Occipital lobe (tissue), 2 donors: ENCODE results near the gene C16orf86. TPM values are rescaled to one million over a fixed set of nuclear protein-coding genes. Genes with fewer than 3 reads are reported as not detected.

Experiments
- DNase-seq: peaks from one replicate; lab custom pipeline; 2025; lab: John Stamatoyannopoulos, UW
- total RNA-seq: library from RNA; depleted of rRNA; stranded (reverse); fragments of >200 nt; gene quantifications from one replicate; pipeline ENCODE4 v1.2.3, GENCODE V29; 2014

Gene C16orf86
- total RNA-seq, 1 donor from 2014 or later: 3.1 TPM

DNA sequence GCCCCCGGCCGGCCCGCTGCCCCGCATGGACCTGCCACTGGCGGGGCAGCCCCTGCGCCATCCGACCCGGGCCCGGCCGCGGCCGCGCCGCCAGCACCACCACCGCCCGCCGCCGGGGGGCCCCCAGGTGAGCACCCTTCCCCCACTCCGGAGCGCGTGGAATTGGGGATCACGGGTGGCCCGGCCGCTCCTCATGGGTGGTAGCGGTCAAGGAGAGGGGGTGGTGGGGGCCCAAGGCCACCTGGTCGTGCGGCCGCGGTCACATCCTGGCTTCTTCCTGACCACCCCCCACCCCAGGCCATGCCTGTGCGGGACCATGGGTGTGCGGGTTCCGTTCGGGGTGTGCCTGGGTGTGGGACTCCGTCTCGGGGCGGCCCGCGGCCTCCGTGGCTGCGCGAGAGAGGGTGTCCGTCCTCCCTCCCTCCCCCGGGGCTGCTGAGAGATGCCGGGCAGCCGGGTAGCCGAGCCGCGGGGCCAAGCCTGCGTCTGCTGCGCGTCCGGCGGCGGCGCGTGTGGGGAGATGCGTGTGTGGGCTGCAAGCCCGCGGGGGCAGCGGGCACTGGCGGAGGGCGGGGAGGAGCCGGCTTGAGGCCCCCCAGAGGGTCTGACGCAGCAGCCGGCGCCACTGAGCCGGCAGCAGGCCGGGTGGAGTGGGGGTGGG, 13.4 kb upstream of the C16orf86 start:
- DNase-seq: no peak

DNA sequence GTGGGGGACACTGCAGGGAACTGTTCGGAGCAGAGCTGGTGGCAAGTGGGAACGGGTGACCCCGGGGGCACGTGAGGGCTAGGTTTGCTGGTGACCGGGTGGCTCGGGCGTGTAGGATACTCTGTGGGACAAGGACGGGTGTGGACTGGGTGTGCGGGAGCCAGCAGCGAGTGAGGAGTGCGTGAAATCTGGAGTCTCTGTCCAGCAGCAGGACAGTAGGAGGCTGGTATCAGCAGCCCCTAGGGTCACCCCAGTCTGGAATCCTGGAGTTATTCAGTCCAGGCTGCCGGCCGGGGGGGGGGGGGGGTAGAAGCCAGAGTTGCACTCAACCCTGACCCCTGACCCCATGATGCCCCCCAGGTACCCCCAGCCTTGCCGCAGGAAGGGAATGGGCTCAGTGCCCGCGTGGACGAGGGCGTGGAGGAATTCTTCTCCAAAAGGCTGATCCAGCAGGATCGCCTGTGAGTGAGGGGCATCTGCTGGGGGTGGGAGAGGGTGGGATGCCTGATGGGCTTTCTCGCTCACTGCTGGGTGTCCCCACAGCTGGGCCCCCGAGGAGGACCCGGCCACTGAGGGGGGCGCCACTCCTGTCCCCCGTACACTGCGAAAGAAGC, 12.7 kb upstream of the C16orf86 start:
- DNase-seq: no peak

DNA sequence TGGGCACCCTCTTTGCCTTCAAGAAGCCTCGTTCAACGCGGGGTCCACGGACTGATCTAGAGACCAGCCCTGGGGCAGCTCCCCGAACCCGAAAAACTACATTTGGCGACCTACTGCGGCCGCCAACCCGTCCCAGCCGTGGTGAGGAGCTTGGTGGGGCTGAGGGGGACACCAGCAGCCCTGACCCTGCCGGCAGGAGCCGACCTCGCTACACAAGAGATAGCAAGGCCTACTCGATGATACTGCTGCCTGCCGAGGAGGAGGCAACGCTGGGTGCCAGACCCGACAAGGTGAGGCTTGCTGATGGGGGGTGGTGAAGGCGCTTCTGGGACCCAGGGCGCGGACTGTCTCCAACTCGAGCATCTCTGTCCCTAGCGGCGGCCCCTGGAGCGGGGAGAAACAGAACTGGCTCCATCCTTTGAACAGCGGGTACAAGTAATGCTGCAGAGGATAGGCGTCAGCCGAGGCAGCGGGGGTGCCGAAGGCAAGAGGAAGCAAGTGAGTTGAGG, 12.2 kb upstream of the C16orf86 start:
- no peak for DNase-seq

DNA sequence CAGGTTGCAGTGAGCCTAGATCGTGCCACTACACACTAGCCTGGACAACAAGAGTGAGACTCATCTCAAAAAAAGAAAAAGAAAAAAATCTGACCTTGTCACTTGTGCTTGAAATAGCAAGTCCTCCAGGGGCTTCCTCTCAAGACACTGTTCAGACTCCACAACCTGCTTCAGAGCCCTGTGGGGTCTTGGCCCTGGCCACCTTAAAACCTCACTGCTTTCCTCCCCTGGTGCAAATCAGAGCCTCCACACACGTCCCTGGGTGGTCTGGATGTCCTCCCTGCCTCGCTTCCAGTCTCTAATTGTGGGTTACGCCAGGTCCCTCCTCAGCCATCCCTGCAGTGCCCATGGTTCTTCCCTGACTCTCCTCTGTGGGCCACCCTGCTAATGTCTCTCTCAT, 11.3 kb upstream of the C16orf86 start:
- DNase-seq: no peak

DNA sequence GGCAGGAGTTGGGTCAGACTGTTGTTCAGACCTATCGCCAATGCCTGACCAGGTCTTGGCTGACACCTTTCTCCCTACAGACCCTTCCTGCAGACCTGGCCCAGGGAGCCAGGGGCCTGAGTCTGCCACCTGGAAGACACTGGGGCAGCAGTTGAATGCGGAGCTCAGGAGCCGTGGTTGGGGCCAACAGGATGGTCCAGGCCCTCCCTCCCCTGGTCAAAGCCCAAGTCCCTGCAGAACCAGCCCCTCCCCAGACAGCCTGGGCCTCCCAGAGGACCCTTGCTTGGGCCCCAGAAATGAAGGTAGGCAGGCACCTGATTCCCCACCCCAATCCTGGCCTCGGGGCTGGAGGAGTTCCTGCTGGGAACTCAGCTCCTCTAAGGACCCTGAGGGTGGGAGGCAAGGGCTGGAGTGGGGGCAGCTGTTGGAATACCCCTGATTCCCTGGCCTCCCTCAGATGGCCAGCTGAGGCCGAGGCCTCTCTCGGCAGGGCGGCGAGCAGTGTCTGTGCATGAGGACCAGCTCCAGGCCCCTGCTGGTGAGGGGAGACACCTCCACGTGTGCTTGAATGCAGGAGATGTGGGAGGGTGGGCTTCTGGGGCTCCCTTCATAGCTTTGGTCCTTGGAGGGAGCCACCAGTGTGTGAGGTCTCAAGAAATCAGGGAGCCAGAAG, 10.1 kb upstream of the C16orf86 start:
- DNase-seq: no peak

DNA sequence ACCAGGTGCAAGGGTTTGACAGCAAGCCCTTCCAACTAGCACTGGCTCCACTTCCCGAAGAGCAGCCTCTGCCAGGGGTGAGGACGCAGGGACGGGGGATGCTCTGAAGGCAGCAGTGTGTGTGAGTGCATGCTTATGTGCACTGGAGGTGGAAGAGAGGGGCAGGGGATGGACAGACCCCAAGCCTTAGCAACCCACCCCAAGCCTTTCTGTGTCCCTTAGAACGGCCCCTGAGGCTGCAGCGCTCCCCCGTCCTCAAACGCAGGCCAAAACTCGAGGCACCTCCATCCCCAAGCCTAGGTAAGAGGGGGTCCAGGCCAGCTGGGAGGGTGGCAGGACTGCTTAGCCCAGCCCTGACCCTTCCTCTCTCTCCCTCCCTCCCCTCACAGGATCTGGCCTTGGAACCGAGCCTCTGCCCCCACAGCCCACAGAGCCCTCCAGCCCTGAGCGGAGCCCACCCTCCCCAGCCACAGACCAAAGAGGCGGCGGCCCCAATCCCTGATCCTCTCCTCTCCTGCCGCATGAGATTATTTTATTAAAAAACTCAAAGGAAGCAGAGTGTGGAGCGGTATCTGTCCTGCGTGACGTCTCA, 9.5 kb upstream of the C16orf86 start:
- DNase-seq: no peak

DNA sequence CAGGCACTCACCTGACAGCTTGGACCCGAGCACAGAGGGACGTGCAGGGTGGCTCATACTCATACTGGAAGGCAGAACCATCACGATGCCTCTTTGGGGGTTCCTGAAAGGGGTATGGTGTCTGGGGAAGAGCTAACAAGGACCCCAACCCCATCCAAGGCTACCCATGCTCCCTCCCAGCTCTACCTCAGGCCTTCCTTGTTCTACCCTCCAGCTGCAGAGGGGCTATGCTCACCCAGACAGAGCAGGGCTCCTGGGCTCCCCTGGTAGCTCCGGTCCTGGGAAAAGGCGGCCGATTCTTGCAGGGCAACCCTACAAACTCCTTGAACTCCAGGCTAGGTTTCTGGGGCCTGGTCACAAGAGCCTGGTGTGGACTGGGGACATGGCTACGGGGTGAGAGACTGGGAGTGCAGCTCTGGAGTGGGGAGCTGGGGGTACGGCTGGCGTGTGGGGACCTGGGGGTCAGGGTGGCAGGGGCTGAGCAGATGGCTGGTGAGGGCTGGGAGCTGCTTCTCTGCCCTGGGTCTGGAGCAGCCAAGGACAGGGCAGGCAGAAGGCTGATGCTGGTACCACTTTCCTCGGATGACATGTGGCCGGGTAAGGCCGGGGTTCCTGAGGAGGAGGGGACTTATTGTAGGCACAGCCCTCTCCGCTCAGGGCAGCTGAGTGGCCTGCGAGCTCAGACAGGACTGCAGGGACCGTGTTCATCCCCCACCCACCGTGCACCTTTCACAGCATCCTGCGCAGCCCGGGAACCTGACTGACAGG, 8.7 kb upstream of the C16orf86 start:
- DNase-seq: no peak

DNA sequence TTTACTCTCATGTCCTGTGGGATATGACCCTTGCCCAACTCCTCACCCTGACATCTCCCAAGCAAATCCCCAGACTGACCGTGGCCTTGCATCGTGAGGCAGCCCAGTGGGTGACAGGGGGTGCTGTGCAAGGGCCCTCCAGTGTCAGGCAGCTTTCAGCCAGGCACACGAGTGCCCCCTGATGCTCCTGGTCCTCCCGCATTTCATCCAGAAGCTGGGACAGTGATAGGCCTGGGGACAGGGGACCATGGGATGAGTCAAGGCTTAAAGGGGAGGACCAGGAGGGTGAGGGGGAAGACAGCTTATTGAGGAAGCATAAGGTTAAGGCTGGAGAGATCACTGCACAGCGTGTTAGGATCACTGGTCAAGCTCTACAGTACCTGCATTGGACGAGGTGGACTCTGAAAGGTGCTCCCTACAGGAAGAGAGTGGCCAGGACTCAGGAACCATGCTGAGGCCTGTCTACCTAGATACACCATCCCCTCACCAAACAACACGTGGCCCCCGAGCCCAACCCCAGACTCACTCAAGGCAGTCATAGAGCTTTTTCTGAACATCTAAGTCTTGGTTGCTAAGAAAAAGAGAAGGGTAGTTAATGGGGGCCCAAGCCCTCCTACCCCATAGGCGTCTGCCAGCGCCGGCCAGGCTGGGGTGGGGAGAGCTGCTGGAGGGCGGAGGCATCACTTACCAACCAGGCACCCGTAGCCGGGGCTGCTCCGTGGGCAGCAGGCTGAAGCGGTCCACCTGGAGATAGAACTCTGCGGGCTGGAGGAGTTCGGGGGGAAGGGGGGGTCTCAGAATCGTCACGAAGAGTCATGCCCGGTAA, 7.6 kb upstream of the C16orf86 start:
- no peak for DNase-seq

DNA sequence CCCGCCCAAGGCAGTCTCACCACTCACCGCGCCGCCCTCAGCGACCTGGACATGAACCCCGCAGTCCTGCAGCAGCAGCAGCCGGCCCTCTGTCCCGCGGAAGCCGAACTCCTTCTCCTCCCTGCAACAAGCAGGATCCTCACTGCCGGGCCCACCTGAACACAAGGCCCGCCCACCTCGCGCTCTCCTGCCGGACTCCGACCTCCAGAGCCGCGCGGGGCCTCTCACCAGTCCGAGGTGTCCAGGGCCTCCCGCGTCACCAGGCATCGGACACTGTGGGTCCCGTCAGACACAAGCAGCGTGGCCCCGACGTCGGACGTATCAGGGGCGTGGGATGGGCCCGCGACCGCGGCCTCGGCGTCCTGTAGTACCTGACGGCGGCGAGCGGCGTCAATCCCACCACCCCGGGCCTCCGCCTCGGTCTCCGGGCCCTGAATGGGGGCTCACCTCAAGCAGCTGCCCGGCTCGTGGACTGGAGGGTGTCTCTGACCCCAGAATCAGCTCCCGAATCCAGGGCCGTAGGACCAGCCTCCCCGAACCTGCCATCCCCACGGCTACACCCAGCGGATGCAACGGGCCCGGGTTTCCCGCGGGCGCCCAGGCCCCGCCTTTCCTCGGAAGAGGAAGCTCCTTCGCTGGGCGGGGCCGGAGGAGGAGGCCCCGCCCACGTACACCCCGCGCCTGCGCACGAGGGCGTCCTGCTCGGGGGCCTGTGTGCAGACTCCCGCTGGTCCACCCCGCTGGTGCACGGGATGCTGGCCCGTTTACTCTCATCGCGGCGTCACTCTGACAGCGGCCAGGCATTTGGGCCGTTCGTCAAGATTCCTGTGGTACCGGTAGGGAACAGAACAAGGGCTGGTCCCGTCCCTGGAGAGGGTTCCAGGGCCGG, 6.7 kb upstream of the C16orf86 start, which contains the start of gene ACD:
Gene ACD, minus strand, starts transcription at position 586 of the 889 bp plus-strand sequence. Its CDS starts 40 bp downstream, at position 546.
- DNase-seq: peak; percentile 88

DNA sequence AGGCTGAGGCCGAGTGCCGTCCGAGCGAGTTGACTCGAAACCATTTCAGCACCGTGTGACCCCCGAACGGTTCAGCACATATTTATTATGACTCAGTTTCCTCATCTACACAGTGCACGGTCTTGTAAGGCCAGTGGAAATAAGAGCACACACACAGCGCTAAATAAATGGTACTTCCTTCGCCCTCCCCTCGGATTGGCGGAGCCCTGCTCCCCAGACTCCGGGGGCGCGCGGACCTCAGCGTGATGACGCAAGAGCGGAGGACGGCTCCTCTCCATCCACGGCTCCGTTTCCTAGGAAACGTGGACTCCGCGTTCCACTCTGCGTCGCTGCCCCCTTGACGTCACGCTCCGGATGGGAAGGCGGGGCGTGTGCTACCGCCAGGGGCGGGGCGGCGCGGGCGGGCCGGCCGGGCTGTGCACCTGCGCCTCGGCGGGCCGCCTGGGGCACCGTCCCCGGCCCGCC, 6.0 kb upstream of the C16orf86 start, which contains the start of gene PARD6A:
Gene PARD6A, plus strand, starts transcription at position 397 of the 465 bp plus-strand sequence. CDS start 79 bp downstream, outside the sequence.
- peak; percentile 97 for DNase-seq

DNA sequence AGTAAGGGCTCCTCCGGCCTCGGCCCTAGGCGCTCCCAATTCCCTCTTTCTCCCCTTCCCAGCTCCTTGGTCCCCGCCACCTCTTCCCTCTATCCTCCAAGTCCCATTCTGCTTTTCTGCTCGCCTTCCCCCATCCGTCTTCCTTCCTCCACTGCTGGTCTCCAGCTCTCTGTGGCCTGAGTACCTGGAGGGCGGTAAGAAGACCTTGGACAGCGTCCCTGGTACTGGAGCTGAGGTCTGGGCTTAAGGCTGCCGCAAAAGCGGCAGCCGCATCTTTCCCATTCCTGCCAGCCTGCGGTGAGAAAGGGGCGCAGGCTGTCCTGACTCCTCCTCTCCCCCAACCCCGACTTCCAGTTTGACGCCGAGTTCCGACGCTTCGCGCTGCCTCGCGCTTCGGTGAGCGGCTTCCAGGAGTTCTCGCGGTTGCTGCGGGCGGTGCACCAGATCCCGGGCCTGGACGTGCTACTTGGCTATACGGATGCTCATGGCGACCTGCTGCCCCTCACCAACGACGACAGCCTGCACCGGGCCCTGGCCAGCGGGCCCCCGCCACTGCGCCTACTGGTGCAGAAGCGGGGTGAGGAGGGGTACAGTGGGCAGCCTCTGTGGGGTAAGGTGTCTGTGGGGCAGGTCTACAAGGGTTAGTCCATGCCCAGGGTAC, 5.4 kb upstream of the C16orf86 start:
- DNase-seq: no peak

DNA sequence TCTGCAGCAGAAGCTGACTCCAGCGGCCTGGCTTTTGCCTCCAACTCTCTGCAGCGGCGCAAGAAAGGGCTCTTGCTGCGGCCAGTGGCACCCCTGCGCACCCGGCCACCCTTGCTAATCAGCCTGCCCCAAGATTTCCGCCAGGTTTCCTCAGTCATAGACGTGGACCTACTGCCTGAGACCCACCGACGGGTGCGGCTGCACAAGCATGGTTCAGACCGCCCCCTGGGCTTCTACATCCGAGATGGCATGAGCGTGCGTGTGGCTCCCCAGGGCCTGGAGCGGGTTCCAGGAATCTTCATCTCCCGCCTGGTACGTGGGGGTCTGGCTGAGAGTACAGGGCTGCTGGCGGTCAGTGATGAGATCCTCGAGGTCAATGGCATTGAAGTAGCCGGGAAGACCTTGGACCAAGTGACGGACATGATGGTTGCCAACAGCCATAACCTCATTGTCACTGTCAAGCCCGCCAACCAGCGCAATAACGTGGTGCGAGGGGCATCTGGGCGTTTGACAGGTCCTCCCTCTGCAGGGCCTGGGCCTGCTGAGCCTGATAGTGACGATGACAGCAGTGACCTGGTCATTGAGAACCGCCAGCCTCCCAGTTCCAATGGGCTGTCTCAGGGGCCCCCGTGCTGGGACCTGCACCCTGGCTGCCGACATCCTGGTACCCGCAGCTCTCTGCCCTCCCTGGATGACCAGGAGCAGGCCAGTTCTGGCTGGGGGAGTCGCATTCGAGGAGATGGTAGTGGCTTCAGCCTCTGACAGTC, 4.5 kb upstream of the C16orf86 start:
- no peak for DNase-seq

DNA sequence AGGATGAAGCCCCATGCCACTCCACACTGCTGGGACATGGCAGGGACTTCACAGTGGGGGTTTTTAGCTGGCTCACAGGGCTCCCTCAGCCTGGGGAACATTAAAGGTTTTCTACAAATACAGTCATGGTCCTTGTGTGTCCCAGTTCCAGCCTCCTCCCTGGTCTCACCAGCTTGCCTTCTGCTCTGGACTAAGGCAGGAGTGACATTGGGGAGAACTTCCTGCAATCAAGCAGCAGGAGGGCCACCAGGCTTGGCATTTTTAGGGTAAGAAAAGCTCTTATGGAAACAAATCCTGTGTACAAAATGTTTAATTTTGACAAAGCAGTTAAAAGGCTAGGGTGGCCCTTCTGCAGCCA, 4.0 kb upstream of the C16orf86 start:
- DNase-seq: no peak

DNA sequence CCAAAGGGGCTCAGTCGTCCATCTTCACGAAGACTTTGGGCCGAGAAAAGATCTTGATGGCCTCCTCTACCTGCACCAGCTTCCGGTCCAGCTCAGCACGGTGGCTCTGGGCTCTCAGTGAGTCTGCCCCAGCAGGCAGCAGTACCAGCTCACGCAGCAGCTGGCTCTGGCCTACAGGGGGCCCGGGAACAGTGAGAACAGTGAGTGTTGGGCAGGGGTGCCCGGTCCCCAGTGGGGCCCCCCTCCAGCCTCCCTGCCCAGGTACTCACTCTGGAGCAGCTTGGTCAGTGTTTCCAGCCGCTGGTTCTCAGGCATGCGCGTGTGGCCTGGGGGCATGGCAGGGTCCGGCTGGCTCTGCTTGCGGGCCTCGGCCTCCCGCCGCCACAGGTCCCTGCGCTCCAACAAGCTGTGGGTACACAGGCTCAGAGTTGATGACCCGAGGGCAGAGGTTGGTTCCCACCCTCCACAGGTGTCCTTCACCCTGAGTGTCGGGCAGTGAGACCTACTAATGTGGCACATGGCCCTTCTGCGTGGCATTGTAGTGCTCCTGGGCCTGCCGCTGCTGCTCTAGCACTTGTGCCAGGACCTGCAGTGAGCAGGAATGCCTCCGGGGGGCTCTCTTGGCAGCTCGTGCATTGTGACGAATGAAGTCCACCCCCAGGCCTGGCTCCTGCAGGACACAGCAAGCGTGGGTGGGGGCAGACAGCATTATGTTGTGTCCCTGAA, 3.3 kb upstream of the C16orf86 start:
- no peak for DNase-seq

DNA sequence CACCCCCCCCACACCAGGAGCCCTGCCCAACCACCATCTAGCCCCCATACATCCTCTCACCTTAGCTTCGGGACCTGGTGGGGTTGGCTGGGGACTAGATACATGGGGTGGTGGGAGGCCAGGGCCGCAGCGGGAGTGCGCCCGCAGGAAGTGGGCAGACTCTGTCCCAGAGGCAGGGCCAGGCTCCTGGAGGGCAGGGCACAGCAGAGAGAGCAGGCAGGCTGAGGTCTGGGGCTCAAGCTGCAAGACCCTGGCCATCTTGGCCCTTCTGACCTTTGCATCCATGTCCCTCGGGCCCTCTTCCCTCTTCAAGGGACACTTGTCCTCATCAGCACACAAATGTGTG, 2.8 kb upstream of the C16orf86 start:
- DNase-seq: no peak

DNA sequence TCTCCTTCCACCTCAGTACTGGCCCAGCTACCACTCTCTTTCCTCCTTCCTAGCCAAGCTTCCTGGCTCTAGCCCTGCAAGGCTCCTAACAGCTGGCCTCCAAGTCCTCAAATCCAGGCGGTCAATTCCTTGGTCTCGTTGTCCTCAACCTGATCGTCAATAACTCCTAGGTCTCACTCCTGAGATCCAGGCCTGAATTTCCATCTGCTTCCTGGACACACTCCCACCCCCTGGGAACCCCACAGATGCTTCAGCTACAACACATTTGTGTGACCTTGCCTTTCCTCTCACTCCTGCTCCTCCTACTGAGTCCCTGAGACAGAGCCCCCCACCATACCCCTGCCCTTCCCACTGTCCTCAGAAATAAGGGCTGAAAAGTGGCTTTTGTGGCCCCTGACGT, 2.4 kb upstream of the C16orf86 start:
- DNase-seq: no peak

DNA sequence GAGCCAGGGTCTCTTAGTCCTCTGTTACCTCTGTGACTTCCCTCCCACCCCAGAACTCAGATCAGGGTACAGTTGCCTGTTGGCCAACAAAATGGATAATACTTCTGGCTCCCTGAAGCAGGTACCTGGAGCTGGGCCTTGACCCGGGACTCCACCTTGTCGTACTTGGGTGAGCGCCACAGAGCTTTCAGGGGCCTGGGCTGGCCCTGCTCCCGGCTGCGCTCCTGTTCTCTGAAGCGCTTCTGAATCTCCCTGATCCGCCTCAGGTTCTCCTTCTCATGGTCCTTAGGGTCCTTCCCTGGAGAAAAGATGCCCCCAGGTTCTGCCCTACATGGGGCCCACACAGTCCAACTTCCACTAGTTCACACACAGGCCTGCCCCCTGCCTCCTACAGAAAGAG, 1.7 kb upstream of the C16orf86 start:
- DNase-seq: no peak
